GM19324 (cell line): ENCODE measurements around the gene MRPL11.
"Not testable (repeated sequence)": the region's sequence is repeated elsewhere in the genome, so short reads cannot be mapped to it uniquely, and the experiment has no call there.

Experiments used
- ATAC-seq: cut with Tn5 transposase; IDR thresholded peaks from one replicate; pipeline ENCODE4 v1.9.1; 2021; ENCODE audit warnings: mild to moderate bottlenecking, moderate library complexity; ENCODE audit not compliant: unreplicated experiment, low FRiP score

MRPL11 gene

DNA sequence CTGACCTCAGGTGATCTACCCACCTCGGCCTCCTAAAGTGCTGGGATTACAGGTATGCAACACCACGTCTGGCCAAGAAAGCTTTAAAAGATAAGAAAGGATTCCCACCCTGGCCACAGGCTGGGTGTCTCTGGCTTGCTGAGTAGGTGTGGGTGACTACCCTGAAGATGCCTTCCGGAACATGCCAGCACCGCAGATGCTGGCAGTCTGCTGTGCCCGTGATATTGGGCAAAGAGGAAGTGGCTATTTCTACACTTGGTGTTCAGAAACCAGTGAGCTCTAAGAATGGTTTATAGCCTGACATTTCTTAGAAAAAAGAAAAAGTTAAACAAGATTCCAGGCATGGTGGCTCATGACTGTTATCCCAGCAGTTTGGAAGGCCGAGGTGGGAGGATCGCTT lies 6.1 kb downstream of the MRPL11 start:
- no peak for ATAC-seq

GRCh38 chr11:66431871-66432329 lies 6.7 kb downstream of the MRPL11 start:
- ATAC-seq, result not testable (repeated sequence)

- not testable (repeated sequence) for ATAC-seq
Observed at GRCh38 chr11:66431287-66431686, 7.4 kb downstream of the MRPL11 start.

GRCh38 chr11:66429983-66430602 lies 8.6 kb downstream of the MRPL11 start:
- no peak for ATAC-seq

DNA sequence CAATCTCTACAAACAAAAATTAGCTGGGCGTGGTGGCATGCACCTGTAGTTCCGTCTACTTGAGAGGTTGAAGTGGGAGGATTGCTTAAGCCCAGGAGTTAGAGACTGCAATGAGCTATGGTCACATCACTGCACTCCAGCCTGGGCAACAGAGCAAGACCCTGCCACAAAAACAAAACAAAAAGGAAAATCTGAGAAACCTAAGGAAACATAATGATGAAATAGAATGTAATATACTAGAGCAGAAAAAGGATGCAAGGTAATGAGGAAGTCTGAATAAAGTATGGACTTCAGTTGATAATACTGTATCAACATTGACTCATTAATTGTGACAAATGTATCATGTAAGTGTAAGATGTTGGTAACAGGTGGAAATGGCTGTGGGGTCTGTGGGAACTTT lies 9.7 kb downstream of the MRPL11 start:
- ATAC-seq, result no peak

GRCh38 chr11:66426314-66426713 lies 12.3 kb downstream of the MRPL11 start:
- ATAC-seq, result no peak

- no peak for ATAC-seq
Observed at GRCh38 chr11:66421492-66422205, 17.0 kb downstream of the MRPL11 start.

DNA sequence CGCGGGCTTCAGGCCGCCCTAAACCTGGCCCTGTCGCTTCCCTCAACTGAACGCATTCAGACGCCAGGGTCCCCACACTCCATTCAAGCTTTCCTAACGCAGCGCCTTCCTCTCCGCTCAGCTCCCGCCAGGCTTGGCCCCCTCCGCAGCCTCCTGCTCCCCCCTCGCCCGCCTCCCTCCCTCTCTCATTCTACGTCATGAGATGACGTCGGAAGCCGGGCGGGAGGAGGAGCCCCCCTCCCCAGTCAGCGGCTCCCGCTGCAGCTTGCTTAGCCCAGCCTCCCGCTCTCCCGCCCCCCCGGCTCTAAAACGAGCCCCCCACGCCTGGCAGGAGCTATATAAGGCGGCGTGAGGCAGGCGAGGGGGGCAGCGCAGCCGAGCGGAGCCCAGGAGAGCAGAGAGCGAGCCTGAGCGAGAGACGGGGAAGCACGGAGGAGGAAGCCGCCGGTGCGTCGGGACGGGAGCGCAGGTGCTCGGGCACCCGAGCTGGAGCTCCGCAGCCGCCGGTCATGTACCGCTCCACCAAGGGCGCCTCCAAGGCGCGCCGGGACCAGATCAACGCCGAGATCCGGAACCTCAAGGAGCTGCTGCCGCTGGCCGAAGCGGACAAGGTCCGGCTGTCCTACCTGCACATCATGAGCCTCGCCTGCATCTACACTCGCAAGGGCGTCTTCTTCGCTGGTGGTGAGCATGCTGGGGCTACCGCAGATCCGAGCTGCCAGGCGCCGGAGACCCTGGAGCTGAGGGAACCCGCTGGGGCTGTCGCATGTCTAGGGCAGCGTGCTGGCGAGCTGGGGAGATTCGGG lies 17.8 kb downstream of the MRPL11 start, which contains the start of gene NPAS4:
TSS of gene NPAS4 (plus strand) at position 365 of the 806 bp plus-strand sequence. CDS start at position 510, 145 bp downstream.
- ATAC-seq, result no peak

DNA sequence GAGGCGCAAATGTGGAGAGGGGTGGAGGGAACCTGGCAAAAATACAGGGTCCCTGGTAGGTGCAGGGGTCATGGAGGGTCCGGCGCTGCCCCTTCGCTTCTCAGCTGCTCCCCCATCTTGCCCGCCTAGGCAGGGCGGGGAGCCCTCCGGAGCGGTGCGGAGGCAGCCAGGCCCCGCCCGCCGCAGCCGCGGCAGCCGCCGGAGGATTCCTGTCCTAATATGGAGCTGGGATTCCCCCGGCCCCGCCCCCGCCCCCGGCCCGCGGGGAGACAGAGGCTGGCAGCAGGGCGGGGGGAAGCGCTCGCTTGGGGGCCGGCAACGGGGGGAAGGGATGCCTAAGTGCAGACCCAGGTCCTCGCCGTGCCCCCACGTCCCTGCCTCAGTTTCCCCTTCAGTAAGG lies 18.8 kb downstream of the MRPL11 start:
- no peak for ATAC-seq

DNA sequence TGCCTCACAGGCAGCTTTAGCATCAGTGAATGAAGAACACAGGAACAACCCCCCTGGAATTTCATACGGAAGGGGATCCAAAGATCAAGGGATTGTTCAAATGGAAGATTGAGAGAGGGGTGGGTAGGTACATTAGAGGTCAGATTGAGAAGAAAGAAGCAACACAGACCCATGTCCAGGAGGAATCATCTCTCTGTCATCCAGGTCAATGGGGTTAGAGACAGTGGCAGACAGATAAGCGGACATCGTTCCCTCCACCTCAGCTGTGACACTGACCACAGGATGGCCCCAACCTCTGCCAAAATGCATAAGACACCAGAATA lies 19.7 kb downstream of the MRPL11 start:
- no peak for ATAC-seq

GRCh38 chr11:66418168-66418985 lies 20.3 kb downstream of the MRPL11 start:
- ATAC-seq, result no peak

DNA sequence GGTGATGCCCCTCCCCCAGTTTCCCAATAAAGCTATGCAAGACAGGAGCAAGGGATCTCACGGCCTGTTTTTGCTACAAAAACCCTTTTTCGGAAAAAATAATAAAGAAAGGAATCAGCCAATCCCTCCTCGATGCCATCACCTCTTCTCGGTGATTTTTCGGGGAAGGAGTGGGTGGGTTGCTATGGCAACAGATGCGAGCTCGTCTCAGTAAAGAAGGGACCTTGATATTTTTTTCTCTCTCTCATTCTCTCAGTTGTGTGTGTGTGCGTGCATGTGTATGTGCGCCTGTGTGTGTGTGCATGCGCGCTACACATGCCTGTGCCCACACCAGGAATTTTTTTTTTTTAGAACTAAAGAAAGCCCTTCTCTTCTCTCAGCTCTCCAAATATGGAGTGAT lies 21.6 kb downstream of the MRPL11 start:
- no peak for ATAC-seq

DNA sequence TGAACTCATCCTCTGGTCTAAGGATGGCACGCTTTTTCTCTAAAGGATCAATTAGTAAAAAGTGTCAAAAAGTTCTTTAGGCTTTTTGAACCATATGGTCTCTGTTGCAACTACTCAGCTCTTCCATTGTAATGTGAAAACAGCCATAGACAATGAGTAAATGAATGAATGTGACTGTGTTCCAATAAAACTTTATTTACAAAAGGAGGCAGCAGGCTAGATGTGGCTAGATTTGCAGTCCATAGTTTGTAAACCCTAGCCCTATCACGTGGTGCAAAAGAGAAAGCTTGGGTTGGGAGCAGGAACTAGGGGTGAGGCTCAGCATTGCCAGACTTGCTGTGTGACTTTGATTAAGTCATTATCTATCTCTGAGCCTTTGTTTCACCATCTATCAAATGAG lies 23.2 kb downstream of the MRPL11 start:
- ATAC-seq, result no peak

- no peak for ATAC-seq
Observed at GRCh38 chr11:66414120-66414934, 24.3 kb downstream of the MRPL11 start.

DNA sequence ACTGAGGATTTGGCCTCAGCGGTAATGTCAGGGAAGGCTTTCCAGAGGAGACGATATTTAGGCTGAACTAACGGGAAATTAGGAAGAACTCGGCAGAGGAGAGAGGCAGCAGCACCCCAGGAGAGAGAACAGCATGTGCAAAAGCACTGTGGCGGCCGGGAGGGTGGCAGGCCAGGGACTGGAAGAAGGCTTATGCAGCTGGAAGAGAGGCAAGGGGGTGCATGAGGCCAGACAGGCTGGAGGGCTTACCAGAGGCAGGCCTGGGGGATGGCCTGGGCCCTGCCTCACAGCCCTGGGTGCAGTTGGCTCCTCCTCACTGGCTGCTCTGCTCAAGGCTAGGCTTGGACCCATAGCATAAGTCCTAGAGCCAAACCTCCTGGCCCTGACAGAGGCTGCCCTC lies 25.5 kb downstream of the MRPL11 start:
- no peak for ATAC-seq

DNA sequence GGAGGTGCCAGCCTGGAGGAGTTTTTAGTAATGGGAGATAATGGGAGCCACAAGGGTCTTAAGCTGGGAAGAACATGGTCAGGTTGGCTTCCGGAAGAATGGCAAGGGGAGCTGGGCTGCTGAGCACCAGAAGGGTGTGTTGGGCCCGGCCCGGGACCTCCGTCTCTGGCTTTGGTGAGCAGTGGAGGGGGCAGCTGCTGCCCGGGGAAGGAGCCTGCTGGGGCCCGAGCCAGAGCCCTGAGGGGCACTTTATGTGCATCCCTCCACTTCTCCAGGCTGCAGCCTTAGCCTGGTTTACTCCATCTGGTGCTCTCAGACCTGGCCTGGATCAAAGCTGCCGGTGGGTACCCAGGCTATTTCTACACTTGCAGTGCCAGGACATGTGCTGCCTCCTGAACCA lies 26.5 kb downstream of the MRPL11 start:
- no peak for ATAC-seq

DNA sequence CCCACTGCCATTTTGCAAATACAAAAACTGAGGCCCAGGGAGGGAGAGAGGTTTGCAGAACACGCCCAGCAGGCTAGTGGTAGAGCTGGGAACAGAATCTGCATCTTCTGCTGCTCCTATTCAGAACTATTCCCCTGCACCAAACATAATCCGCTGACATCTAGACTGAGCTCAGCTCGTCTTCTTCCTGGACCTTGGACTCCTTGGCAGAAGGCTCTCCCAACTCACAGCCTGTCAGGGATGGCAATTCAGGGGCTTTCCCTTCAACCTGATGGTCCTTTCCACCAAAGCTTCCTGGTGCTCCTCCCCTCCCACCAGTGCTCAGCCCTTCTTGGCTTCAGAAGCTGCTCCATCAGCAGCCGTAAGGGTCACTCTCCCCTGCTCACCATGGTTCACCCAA lies 27.3 kb downstream of the MRPL11 start:
- ATAC-seq, result no peak

- no peak for ATAC-seq
Observed at GRCh38 chr11:66410191-66410590, 28.5 kb downstream of the MRPL11 start.

DNA sequence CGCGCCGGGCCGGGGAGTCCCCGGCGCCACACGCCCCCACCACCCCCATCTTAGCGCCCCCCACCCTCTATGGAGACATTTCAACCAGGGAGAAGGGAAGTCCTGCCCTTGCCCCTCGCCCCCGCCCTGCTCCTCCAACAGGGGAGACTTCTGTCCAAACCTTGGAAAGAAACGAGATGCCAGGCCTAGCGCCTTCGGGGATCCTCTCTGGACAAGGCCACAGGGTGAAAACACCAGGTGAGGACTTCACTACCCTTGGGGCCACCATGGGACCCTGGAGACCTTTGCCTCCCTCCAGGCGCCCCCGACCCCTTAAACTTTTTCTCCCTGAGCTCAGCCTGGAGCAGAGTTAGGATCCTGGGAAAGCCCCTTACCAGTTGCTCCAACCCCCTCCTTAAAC lies 29.4 kb downstream of the MRPL11 start:
- ATAC-seq, result no peak
